Effector memory CD8-positive, alpha-beta T cell (primary cell): Measurements from ENCODE around the gene TRAPPC2L.

Source experiments
- ATAC-seq: fragments of 150-1000 bp; cut with Tn5 transposase; replicated peaks from 2 replicates; pipeline ENCODE4 v1.10.0; 2021; ENCODE audit warnings: mild to moderate bottlenecking, moderate library complexity
- DNase-seq, 3 experiments: peaks; one replicate each; pipeline ENCODE4 v3.0.0; 2021
- H3K27ac Mint-ChIP-seq, 2 donors: one replicate each; pipeline ENCODE4 v1.8.0; 2022; ENCODE audit warnings: mild to moderate bottlenecking in 2 of 2, mixed read lengths in 2 of 2, moderate library complexity in 2 of 2
- H3K27me3 Mint-ChIP-seq, 2 donors: one replicate each; pipeline ENCODE4 v1.8.0; 2022; ENCODE audit warnings: mixed read lengths in 2 of 2
- H3K36me3 Mint-ChIP-seq: one replicate; pipeline ENCODE4 v1.8.0; 2022; ENCODE audit warnings: mild to moderate bottlenecking, moderate library complexity, mixed read lengths; ENCODE audit not compliant: insufficient read depth
- H3K4me1 Mint-ChIP-seq, 2 donors: one replicate each; pipeline ENCODE4 v1.8.0; 2022; ENCODE audit warnings: low read depth in 2 of 2, mixed read lengths in 2 of 2
- H3K4me3 Mint-ChIP-seq, 2 donors: one replicate each; pipeline ENCODE4 v1.8.0; 2022; ENCODE audit warnings: mild to moderate bottlenecking in 2 of 2, mixed read lengths in 2 of 2, moderate library complexity in 2 of 2
- H3K9me3 Mint-ChIP-seq, 2 donors: one replicate each; pipeline ENCODE4 v1.8.0; 2022; ENCODE audit warnings: mixed read lengths in 2 of 2

Gene TRAPPC2L

GRCh38 chr16:88838566-88838965 is 18.4 kb upstream of the TRAPPC2L start:
- DNase-seq: no peak
- Mint-ChIP-seq H3K27ac (no peak overlapping the region), H3K36me3 (peaks cover 13% of the 10 kb centered on the region), H3K9me3 (no peaks in the 10 kb centered on the region), H3K27me3 (no peaks in the 10 kb centered on the region), H3K4me3 (no peak overlapping the region), H3K4me1 (peaks cover 2 to 4% of the 10 kb centered on the region in 2 donors)
- no peak for ATAC-seq

GRCh38 chr16:88839026-88839529 is 17.8 kb upstream of the TRAPPC2L start:
- ATAC-seq (no peak), DNase-seq (no peak)
- no peaks in the 10 kb centered on the region for H3K9me3 Mint-ChIP-seq
- H3K36me3 Mint-ChIP-seq: peaks cover 13% of the 10 kb centered on the region
- H3K4me3 Mint-ChIP-seq: no peak overlapping the region
- H3K27ac Mint-ChIP-seq: no peak overlapping the region
- H3K27me3 Mint-ChIP-seq: no peaks in the 10 kb centered on the region
- peaks cover 4% of the 10 kb centered on the region in 2 donors for H3K4me1 Mint-ChIP-seq

GRCh38 chr16:88839745-88840599 is 17.0 kb upstream of the TRAPPC2L start:
- H3K27me3 Mint-ChIP-seq: no peaks in the 10 kb centered on the region
- ATAC-seq (no peak), DNase-seq (no peak)
- peaks cover 4% of the 10 kb centered on the region in 2 donors for H3K4me1 Mint-ChIP-seq
- H3K9me3 Mint-ChIP-seq: no peaks in the 10 kb centered on the region
- H3K36me3 Mint-ChIP-seq: peaks cover 13% of the 10 kb centered on the region
- no peak overlapping the region for H3K4me3 Mint-ChIP-seq
- H3K27ac Mint-ChIP-seq: no peak overlapping the region

DNA sequence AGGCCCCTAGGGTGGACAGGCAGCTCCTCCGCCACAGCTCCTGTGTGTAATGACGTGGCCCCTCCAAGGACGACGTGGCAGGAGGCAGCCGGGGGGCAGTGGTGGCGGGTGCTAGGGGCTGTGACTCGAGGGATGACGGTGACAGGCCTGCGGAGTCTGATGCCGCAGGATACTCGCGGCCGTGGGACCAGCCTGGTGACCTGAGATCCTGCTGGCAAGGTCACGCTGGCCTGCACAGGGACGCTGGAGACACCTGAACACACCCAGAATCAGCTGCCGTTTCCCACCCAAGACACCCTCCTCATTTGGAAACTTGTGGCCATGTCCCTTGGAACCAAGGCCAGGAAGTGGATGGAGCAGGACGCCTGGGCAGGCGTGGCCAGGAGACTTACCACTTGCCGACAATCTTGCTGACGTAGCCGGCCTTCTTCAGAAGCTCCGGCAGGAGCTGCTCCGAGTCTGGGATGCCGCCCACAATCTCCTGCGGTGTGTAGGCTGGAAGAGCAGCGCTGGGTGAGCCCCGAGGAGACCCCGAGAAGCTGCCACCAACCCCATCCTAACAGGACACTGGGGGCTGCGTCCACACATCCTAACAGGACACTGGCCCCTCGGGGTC is 16.2 kb upstream of the TRAPPC2L start:
- no peak overlapping the region for H3K27ac Mint-ChIP-seq
- no peak overlapping the region for H3K4me3 Mint-ChIP-seq
- H3K9me3 Mint-ChIP-seq: no peaks in the 10 kb centered on the region
- peaks cover 4% of the 10 kb centered on the region in 2 donors for H3K4me1 Mint-ChIP-seq
- no peaks in the 10 kb centered on the region for H3K27me3 Mint-ChIP-seq
- ATAC-seq (no peak), DNase-seq (no peak)
- H3K36me3 Mint-ChIP-seq: peaks cover 17% of the 10 kb centered on the region

GRCh38 chr16:88841521-88842307 is 15.2 kb upstream of the TRAPPC2L start:
- no peak overlapping the region for H3K27ac Mint-ChIP-seq
- H3K4me3 Mint-ChIP-seq: no peak overlapping the region
- ATAC-seq (no peak), DNase-seq (no peak)
- peaks cover 14% of the 10 kb centered on the region for H3K36me3 Mint-ChIP-seq
- H3K4me1 Mint-ChIP-seq: peaks cover 4% of the 10 kb centered on the region in 2 donors
- no peaks in the 10 kb centered on the region for H3K9me3 Mint-ChIP-seq
- no peaks in the 10 kb centered on the region for H3K27me3 Mint-ChIP-seq

GRCh38 chr16:88842308-88842756 is 14.6 kb upstream of the TRAPPC2L start:
- H3K27me3 Mint-ChIP-seq: no peaks in the 10 kb centered on the region
- no peak for DNase-seq
- peaks cover 4% of the 10 kb centered on the region in 2 donors for H3K4me1 Mint-ChIP-seq
- no peaks in the 10 kb centered on the region for H3K9me3 Mint-ChIP-seq
- no peak for ATAC-seq
- no peak overlapping the region for H3K27ac Mint-ChIP-seq
- H3K36me3 Mint-ChIP-seq: peaks cover 12% of the 10 kb centered on the region
- no peak overlapping the region for H3K4me3 Mint-ChIP-seq

DNA sequence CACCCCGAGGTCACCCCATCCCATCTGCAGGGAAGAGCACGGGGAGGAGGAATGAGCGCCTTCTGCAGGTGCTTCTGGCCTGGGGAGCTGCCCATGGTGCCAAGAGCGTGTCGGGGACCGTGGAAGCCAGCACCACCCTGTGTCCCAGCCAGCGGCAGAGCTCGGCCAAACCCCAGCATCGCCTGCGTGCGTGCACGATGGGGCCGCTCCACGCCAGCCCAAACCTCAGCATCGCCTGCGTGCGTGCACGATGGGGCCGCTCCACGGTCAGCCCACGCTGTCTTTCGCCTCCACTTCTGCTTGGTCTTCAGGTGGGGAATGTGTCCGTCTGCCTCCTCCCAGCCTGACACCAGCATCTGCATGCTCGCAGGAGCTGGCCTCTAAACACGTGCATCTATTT is 14.1 kb upstream of the TRAPPC2L start:
- H3K27me3 Mint-ChIP-seq: no peaks in the 10 kb centered on the region
- ATAC-seq (no peak), DNase-seq (no peak)
- H3K9me3 Mint-ChIP-seq: no peaks in the 10 kb centered on the region
- no peak overlapping the region for H3K27ac Mint-ChIP-seq
- peaks cover 12% of the 10 kb centered on the region for H3K36me3 Mint-ChIP-seq
- H3K4me3 Mint-ChIP-seq: no peak overlapping the region
- H3K4me1 Mint-ChIP-seq: peaks cover 4% of the 10 kb centered on the region in 2 donors

DNA sequence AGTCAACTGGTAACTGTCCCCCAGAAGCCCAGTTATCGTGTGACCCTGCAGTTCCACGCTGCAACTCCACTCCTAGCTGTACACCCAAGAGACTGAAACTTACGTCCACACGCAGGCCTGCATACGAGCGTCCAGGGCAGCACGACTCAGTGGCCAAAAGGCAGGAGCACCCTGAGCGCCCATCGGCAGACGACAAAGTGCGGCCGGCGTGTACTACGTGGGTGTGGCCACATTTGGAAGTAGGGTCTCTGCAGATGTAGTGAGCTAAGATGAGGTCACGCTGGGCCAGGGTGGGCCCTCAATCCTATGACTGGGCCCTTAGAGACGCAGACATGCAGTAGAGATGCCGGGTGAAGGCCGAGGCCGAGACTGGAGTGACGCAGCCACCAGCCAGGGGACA is 13.7 kb upstream of the TRAPPC2L start:
- DNase-seq: no peak
- H3K36me3 Mint-ChIP-seq: peaks cover 12% of the 10 kb centered on the region
- H3K4me3 Mint-ChIP-seq: no peak overlapping the region
- H3K4me1 Mint-ChIP-seq: peaks cover 4% of the 10 kb centered on the region in 2 donors
- no peak overlapping the region for H3K27ac Mint-ChIP-seq
- ATAC-seq: no peak
- H3K9me3 Mint-ChIP-seq: no peaks in the 10 kb centered on the region
- H3K27me3 Mint-ChIP-seq: no peaks in the 10 kb centered on the region

- Mint-ChIP-seq H3K4me3 (no peak overlapping the region), H3K9me3 (no peaks in the 10 kb centered on the region), H3K27me3 (no peaks in the 10 kb centered on the region), H3K27ac (peak overlapping the region in 1 of 2 donors; percentile 10), H3K36me3 (peaks cover 17% of the 10 kb centered on the region), H3K4me1 (peaks cover 4% of the 10 kb centered on the region in 2 donors)
- ATAC-seq (no peak), DNase-seq (no peak)
Measured at GRCh38 chr16:88844419-88845036, 12.4 kb upstream of the TRAPPC2L start.

DNA sequence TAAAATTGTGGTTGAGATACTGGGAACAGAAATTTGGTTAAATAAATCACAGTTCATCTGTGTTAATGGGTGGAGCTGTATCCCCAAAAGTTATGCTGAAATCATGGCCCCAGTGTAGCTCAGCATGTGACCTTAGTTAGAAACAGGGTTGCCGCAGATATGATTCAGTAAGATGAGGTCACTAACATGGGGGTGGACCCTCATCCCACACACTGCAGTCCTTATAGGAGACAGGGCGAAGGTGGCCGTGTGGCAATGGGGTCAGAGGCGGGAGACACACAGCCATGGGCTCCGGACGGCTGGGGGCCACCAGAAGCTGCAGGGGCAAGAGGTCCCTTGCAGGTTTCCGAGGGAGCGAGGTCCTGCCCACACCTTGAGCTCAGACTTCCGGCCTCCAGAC is 10.8 kb upstream of the TRAPPC2L start:
- ATAC-seq (no peak), DNase-seq (no peak)
- H3K9me3 Mint-ChIP-seq: no peaks in the 10 kb centered on the region
- H3K4me3 Mint-ChIP-seq: no peak overlapping the region
- no peak overlapping the region for H3K27ac Mint-ChIP-seq
- peaks cover 4% of the 10 kb centered on the region in 2 donors for H3K4me1 Mint-ChIP-seq
- no peaks in the 10 kb centered on the region for H3K27me3 Mint-ChIP-seq
- peaks cover 19% of the 10 kb centered on the region for H3K36me3 Mint-ChIP-seq

DNA sequence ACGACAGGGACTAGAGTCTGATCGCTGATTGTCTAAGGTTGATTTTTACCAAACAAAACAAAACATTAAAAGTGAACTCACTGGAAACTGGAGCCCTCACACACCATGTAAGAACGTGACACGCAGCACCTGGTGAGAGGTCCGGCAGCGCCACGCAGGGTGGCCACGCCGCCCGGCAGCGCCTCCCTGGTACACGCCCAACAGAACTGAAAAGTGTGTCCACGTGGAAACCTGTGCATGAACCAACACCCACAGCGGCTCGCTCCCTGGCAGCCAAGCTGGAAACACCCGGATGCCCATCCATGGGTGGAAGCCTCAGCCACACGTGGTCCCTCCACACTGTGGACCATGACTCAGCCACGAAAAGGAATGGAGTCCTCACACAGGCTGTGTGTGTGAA is 9.3 kb upstream of the TRAPPC2L start:
- DNase-seq (no peak), ATAC-seq (no peak)
- Mint-ChIP-seq H3K4me1 (peaks cover 0 to 6% of the 10 kb centered on the region in 2 donors), H3K27me3 (no peaks in the 10 kb centered on the region), H3K4me3 (no peak overlapping the region), H3K36me3 (peaks cover 22% of the 10 kb centered on the region), H3K27ac (no peak overlapping the region), H3K9me3 (no peaks in the 10 kb centered on the region)

DNA sequence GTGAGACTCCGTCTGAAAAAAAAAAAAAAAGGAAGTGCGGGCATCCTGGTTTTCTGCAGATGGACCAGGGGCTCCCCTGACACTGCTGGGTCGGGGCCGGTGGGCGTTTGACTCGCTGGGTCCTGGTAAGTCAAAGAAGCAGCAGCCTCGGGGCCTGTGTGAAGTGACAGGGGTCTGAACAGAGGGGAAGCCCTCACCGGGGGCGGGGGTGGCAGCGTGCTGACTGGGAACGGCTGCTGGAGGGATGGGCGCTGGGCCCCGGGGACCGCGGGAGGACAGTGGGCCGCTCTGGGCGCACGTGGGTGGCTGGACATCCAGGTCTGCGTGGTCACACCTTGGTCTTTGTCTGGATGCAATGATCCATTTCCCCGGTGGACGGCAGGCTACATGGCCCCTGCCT is 8.4 kb upstream of the TRAPPC2L start:
- Mint-ChIP-seq H3K27me3 (no peaks in the 10 kb centered on the region), H3K4me1 (peaks cover 0 to 3% of the 10 kb centered on the region in 2 donors), H3K9me3 (no peaks in the 10 kb centered on the region), H3K36me3 (peaks cover 16% of the 10 kb centered on the region), H3K4me3 (no peak overlapping the region), H3K27ac (no peak overlapping the region)
- DNase-seq: no peak
- ATAC-seq: no peak
